GM18868 (cell line): ENCODE measurements around the gene IQUB.
"Not testable (repeated sequence)": the region's sequence is repeated elsewhere in the genome, so short reads cannot be mapped to it uniquely, and the experiment has no call there.

Experiments
- ATAC-seq: cut with Tn5 transposase; IDR thresholded peaks from one replicate; pipeline ENCODE4 v1.9.1; 2021; ENCODE audit warnings: mild to moderate bottlenecking, moderate library complexity; ENCODE audit not compliant: unreplicated experiment

IQUB gene

GRCh38 chr7:123548406-123548805 is 14.0 kb upstream of the IQUB start:
- ATAC-seq, result no peak

DNA sequence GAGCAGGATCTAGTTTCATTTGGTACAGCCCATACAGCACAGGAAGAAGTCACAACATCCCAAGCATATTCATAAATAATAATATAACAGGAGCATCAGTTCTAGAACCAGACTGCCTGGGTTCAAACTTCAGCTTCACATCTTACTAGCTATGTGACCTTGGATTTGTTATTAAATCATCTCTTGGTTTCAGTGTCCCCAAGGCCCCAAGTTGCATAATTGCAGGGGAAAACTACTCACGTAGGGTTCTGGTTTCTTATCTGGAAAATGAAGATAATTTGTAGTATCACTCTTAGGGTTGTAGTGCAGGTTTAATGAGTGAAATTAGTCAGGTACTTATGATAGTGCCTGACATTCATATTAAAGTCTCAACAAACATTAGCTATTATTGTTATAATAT is 5.5 kb upstream of the IQUB start:
- ATAC-seq, result no peak

GRCh38 chr7:123538897-123539296 is 4.5 kb upstream of the IQUB start:
- ATAC-seq, result no peak

GRCh38 chr7:123538189-123538714 is 3.9 kb upstream of the IQUB start:
- ATAC-seq, result no peak

DNA sequence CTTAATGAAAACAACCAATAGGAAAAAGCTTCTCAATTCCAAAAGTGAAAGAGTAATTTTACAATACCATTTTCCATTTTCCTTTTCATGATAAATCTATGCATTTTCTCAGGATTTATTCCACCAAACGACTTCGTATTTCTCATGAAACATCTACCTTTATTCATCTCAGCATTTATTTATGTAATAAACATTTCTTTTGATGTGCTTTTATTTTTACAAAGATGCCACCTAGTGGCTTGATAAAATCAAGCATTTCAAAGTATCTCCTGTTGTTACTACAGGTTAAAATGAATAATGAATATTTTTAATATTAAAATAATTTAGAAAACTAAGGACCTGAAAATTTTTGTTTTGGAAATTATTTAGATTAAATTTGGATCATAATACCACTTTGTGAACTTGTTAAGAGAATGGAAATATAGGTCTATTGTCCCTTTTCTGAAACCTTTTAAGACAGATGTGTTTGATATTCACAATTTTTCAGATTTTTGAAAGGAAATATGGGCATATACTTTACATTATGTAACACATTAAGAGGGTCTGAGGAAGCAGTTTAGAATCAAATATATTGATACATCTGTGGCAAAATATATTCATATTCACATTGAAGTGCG is 2.7 kb upstream of the IQUB start:
- ATAC-seq, result no peak

DNA sequence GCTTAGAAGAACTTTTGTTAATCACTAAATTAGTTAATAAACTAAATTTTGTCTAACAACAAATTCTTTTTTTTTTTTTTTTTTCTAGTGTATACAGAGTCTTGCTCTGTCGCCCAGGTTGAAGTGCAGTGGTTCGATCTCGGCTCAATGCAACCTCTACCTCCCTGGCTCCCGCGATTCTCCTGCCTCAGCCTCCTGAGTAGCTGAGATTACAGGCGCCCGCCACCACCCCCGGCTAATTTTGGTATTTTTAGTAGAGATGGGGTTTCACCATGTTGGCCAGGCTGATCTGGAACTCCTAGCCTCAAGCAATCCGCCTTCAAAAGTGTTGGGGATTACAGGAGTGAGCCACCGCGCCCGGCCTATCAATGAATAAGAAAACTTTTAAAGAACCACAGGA is 1.1 kb upstream of the IQUB start:
- no peak for ATAC-seq

GRCh38 chr7:123533929-123534382 is 439 bp downstream of the IQUB start:
- peak; percentile 10 for ATAC-seq

DNA sequence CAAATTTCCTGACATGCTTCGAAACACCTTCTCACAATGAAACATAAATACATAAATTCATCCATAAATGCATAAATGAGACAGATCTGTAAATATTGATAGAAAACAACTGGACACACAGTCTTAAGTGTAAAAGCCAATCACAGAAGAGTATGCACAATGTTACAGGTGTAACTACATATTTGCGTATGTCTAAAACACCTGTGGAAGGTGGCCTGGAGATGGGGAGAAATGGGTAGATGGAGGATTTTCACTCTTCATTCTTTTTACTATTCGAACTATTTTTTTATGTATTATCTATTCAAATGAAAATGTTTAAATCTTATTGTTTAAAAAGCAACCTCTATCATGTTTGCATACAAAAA is 860 bp downstream of the IQUB start:
- no peak for ATAC-seq

DNA sequence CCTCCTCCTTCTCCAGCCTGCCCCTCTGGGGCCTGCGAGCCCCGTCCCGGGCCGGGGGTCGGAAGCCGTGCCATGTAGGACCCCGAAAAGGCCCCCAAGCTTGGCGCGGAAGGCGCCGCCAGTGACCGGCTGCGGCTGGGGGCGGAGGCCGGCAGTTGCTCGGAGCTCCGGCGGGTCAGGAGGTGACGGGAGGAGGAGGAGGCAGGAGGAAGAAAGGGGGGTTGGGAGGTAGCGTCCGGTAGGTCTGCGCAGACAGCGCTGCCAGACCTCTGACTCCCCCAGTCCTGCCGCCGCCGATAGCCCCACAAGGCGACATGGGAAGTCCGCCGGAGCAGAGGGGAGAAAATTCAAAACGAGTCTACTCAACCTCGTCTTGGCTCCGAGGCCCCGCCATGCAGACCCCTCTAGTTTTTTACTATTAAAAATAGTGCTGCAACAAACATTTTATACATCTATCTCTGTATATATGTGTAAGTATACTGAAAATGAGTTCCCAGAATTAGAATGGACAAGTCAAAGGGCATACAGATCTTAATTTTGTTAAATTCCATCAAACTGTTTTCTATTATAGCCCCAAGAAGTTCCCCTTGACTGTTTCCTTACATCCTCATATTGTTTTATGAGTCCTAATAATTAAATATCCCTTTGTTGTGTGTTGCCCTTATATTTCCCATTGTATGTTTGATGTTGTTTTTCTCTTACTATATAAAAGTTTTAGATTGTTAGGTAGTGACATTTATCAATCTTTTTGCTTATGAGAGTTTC is 1.4 kb downstream of the IQUB start:
- ATAC-seq, result not testable (repeated sequence)

DNA sequence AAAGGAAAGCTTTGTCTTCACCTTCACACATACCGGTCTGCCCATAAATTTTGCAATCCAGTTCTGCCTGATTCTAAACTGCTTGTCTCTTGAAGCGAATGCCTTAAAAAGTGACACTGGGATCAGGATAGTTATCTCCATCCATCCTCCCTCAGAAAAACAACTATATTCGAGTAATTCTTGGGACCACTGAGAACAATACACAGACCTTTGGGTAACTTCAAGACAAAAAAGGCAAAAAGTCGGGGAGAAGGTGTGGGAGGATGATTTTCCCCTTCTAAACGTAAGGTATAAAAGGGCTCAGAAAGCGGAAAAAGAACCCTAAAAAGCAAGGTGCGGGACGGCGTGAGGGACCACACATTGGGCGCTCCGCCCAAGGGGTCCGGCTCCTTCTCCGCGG is 2.1 kb downstream of the IQUB start:
- ATAC-seq, result not testable (repeated sequence)

DNA sequence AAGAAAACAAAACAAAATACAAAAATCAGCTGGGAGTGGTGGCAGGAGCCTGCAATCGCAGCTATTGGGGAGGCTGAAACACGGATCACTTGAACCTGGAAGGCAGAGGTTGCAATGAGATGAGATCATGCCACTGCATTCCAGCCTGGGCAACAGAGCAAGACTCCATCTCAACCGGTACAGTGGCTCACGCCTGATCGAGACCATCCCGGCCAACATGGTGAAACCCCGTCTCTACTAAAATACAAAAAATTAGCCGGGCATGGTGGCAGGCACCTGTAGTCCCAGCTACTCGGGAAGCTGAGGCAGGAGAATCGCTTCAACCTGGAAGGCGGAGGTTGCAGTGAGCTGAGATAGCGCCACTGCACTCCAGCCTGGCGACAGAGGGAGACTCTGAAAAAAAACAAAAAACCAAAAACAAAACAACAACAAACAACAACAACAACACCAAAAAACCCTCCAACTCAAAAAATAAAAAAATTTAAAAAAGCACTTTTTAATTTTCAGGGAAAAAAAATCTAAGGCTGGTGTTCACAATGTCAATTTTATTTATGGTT is 4.3 kb downstream of the IQUB start:
- not testable (repeated sequence) for ATAC-seq

DNA sequence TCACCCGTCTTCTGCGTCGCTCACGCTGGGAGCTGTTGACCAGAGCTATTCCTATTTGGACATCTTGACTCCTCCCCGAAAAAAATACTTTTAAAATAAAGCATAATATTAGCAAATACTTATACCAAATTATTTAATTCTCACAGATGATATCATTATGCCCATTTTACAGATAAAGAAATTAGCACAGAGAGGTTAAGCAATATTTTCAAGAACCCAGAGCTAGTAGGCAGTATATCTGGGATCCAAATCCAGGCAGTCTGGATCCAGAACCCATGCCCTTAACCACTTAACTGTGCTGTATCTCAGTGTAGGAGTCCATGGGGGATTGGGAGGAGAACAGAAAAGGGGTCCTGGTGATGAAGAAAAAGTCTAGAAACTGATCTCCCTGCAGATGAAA is 6.1 kb downstream of the IQUB start:
- ATAC-seq, result no peak

DNA sequence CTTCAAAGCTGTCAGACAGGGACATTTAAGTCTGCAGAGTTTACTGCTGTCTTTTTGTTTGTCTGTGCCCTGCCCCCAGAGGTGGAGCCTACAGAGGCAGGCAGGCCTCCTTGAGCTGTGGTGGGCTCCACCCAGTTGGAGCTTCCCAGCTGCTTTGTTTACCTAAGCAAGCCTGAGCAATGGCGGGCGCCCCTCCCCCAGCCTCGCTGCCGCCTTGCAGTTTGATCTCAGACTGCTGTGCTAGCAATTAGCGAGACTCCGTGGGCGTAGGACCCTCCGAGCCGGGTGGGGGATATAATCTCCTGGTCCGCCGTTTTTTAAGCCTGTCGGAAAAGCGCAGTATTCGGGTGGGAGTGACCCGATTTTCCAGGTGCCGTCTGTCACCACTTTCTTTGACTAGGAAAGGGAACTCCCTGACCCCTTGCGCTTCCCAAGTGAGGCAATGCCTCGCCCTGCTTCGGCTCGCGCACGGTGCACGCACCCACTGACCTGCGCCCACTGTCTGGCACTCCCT is 6.6 kb downstream of the IQUB start:
- ATAC-seq, result not testable (repeated sequence)

DNA sequence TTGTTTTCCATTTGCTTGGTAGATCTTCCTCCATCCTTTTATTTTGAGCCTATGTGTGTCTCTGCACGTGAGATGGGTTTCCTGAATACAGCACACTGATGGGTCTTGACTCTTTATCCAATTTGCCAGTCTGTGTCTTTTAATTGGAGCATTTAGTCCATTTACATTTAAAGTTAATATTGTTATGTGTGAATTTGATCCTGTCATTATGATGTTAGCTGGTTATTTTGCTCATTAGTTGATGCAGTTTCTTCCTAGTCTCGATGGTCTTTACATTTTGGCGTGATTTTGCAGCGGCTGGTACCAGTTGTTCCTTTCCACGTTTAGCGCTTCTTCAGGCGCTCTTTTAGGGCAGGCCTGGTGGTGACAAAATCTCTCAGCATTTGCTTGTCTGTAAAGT is 7.9 kb downstream of the IQUB start:
- ATAC-seq, result not testable (repeated sequence)

DNA sequence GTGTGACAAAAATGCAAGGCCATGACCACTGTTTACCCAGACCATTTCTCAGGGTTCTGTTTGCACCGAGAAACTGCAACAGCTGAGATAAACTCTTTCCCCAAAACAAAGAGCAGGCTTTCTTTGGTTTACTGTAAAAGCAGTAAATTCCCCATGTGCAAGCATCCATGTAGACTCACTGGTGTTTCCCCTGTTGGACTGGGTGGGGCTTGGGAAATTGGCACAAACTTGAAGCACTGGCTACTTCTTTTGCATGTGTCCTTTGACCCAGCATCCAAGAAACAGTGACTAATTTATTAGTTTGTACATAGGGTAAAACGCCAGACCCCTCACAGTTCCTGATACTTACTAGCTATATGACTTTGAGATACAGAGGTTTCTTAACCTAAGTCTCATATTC is 12.3 kb downstream of the IQUB start:
- ATAC-seq, result no peak

DNA sequence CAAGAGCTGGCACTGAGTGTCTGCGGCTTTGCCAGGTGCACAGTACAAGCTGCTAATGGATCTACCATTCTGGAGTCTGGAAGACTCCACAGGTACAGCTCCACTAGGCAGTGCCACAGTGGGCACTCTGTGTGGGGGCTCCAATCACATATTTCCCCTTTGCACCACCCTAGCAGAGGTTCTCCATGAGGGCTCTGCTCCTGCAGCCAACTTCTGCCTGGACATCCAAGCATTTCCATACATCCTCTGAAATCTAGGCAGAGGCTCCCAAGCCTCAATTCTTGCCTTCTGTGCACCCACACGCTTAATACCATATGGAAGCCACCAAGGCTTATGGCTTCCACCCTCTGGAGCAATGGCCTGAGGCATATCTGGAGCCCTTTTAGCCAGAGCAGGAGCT is 29.2 kb downstream of the IQUB start:
- ATAC-seq, result no peak

- no peak for ATAC-seq
Observed at GRCh38 chr7:123502201-123502600, 32.2 kb downstream of the IQUB start.

GRCh38 chr7:123500878-123501489 is 33.4 kb downstream of the IQUB start:
- ATAC-seq, result no peak

DNA sequence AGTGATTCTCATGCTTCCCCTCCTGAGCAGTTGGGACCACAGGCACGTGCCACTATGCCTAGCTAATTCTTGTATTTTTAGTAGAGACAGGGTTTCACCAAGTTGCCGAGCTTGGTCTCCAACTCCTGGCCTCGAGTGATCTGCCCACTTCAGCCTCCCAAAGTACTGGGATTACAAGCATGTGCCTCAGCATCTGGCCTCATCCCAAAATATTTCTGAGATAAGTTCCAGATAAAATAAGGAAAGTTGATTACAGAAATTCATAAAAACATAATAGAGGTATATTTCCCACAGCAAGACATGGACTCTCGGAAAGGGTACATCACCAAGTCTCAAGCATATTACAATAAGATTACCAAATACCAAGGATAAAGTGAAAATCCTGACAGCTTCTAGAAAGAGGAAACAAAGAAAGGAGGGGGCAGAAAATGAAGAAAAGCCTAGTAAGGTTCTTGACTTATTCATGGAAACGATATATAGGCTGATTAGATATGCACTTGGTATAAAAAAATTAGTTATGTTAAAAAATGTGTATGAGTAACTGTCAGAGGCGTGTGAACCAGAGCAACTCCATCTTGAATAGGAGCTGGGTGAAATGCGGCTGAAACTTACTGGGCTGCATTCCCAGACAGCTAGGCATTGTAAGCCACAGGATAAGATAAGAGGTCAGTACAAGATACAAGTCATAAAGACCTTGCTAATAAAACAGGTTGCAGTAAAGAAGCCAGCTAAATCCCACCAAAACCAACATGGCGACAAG is 35.0 kb downstream of the IQUB start:
- no peak for ATAC-seq

DNA sequence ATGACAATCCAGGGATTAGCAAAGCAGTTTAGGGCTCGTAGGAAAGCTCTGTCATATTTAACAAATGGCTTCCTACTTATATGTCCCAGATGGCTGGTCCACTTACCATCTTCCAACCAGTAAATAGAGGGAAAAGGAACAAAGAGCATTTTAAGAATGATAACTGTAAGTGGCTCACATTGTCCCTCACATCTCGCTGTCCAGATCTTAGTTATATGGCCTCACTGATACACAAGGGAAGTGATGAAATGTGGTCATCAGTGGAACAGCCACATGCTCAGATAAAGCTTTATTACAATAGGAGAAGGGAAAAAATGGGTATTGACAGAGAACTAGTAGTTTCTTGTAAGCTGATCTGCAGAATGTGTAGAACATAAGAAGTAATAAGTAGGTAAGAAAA is 35.8 kb downstream of the IQUB start:
- ATAC-seq, result no peak

DNA sequence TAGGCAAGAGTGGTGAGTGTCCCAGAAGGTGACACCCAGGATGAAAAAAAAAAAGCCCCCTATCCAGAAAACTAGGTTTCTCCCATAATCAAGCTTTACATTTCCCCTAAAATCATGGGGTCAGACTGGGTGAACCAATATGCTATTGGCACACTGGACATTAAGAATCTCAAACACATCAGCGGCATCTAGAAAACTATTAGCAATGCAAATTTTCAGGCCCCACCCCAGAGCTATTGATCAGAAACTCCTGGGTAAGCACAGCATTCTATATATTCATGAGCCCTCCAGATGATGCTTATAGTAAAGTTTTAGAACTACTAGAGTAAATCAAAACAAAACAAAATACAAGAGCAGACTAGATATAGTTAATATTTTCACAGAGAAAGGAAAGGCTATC is 36.4 kb downstream of the IQUB start:
- ATAC-seq, result no peak
